Endothelial cell of umbilical vein (primary cell): ENCODE data around the gene CNIH4. TPM values are rescaled to one million over a fixed set of nuclear protein-coding genes. Genes with fewer than 3 reads are reported as not detected.

ENCODE experiments used
- BruUV-seq: library from RNA; stranded (reverse); fragments of 400-500 nt; replicated peaks from 2 replicates; lab custom pipeline; 2021; lab: Mats Ljungman, UMichigan
- CTCF ChIA-PET: fragments of 300-600, 350-600 bp; sonication (Branson Sonifier 250); formaldehyde crosslinking; loops from one replicate; lab custom pipeline; 2021; ENCODE audit warnings: antibody characterized with exemption, inconsistent platforms; lab: Charles Lee
- POLR2A ChIA-PET: fragments of 300-600, 350-600 bp; sonication (Branson Sonifier 250); formaldehyde crosslinking; loops from one replicate; lab custom pipeline; 2021; ENCODE audit warnings: antibody characterized with exemption, inconsistent platforms; lab: Charles Lee
- DNase-seq: peaks from one replicate; pipeline ENCODE4 v3.0.0-alpha.2; 2011; ENCODE audit warnings: low read depth, low spot score
- FAIRE-seq: peaks from 2 replicates; lab custom pipeline; 2011; peaks lifted over from hg19 to GRCh38; lab: Jason Lieb, UNC
- H2AFZ ChIP-seq: 2 replicates; pipeline ENCODE4 v1.6.0; 2012; ENCODE audit warnings: low read depth, low read length, control low read depth, inconsistent platforms
- H3K27ac ChIP-seq: 2 replicates; pipeline ENCODE4 v1.5.1; 2011; ENCODE audit warnings: low read depth, mild to moderate bottlenecking, control low read depth, low read length, moderate library complexity; ENCODE audit not compliant: insufficient read depth
- H3K27me3 ChIP-seq, 2 experiments: 2 replicates each; pipeline versions ENCODE4 v1.6.0 to v1.6.1; 2011; ENCODE audit warnings: low read length in 2 of 2, mixed read lengths in 1 of 2; ENCODE audit not compliant: control insufficient read depth in 2 of 2, insufficient read depth in 2 of 2
- H3K36me3 ChIP-seq, 2 experiments: 2 replicates in 1 of 2; 3 replicates in 1 of 2; pipeline ENCODE4 v1.5.1; 2011; ENCODE audit warnings: low read length in 2 of 2, mild to moderate bottlenecking in 1 of 2, moderate library complexity in 1 of 2; ENCODE audit not compliant: control insufficient read depth in 2 of 2, insufficient read depth in 2 of 2; ENCODE audit errors: extremely low read depth in 1 of 2
- H3K4me1 ChIP-seq: 3 replicates; pipeline ENCODE4 v1.5.1; 2011; ENCODE audit warnings: mild to moderate bottlenecking, low read length; ENCODE audit not compliant: control insufficient read depth, insufficient read depth; ENCODE audit errors: extremely low read depth
- H3K4me2 ChIP-seq: 2 replicates; pipeline ENCODE4 v1.6.1; 2011; ENCODE audit warnings: low read length, control low read depth, mixed read lengths; ENCODE audit not compliant: insufficient read depth
- H3K4me3 ChIP-seq, 3 experiments: fragments of 200-600 bp in 1 of 3; sonication (generic), shearing (Covaris generic) in 1 of 3; replicated peaks in 1 of 3; 2 replicates each; pipeline ENCODE4 v1.5.1; 2011 to 2016; ENCODE audit warnings: control low read depth in 3 of 3, low read length in 3 of 3, mild to moderate bottlenecking in 2 of 3, inconsistent platforms in 1 of 3, low read depth in 1 of 3, moderate library complexity in 1 of 3; ENCODE audit not compliant: insufficient read depth in 1 of 3
- H3K79me2 ChIP-seq: 2 replicates; pipeline ENCODE4 v1.6.0; 2012; ENCODE audit warnings: low read length, inconsistent platforms; ENCODE audit not compliant: control insufficient read depth, insufficient read depth
- H3K9ac ChIP-seq: replicated peaks from 2 replicates; pipeline ENCODE3; 2011; ENCODE audit warnings: low read length, control low read depth; ENCODE audit not compliant: insufficient read depth; ENCODE audit errors: extremely low read depth
- H3K9me1 ChIP-seq: replicated peaks from 3 replicates; pipeline ENCODE4 v1.6.0; 2011; ENCODE audit warnings: mild to moderate bottlenecking, low read length; ENCODE audit not compliant: control insufficient read depth, insufficient read depth; ENCODE audit errors: extremely low read depth
- H3K9me3 ChIP-seq: replicated peaks from 2 replicates; pipeline ENCODE4 v1.5.1; 2012; ENCODE audit warnings: low read length, inconsistent platforms; ENCODE audit not compliant: control insufficient read depth, insufficient read depth
- H4K20me1 ChIP-seq: replicated peaks from 2 replicates; pipeline ENCODE3; 2011; ENCODE audit warnings: mild to moderate bottlenecking, low read length; ENCODE audit not compliant: control insufficient read depth, insufficient read depth; ENCODE audit errors: extremely low read depth
- CTCF ChIP-seq, 2 donors: IDR thresholded peaks; 1 replicate in 1 of 2; 2 replicates in 1 of 2; pipeline ENCODE4 v1.5.1; 2011; ENCODE audit warnings: low read length in 2 of 2, mild to moderate bottlenecking in 2 of 2, moderate library complexity in 2 of 2, control low read depth in 1 of 2, inconsistent platforms in 1 of 2, low read depth in 1 of 2; ENCODE audit not compliant: insufficient read depth in 1 of 2; ENCODE audit errors: extremely low read depth in 1 of 2
- EZH2 ChIP-seq: IDR thresholded peaks from 2 replicates; pipeline ENCODE4 v1.6.1; 2012; ENCODE audit warnings: borderline replicate concordance, low read depth, mild to moderate bottlenecking, moderate library complexity, low read length, inconsistent platforms; ENCODE audit not compliant: severe bottlenecking
- FOS ChIP-seq: IDR thresholded peaks from 2 replicates; pipeline ENCODE4 v1.6.1; 2011; ENCODE audit warnings: mild to moderate bottlenecking, low read length, moderate library complexity, borderline replicate concordance; ENCODE audit not compliant: insufficient read depth
- GATA2 ChIP-seq: IDR thresholded peaks from 2 replicates; pipeline ENCODE4 v1.7.0; 2011; ENCODE audit warnings: low read depth, mild to moderate bottlenecking, moderate library complexity, mixed read lengths, low read length; ENCODE audit not compliant: insufficient read length, insufficient read depth
- JUN ChIP-seq: IDR thresholded peaks from 2 replicates; pipeline ENCODE4 v1.6.1; 2011; ENCODE audit warnings: borderline replicate concordance, low read depth; ENCODE audit not compliant: insufficient read length, insufficient read depth
- MYC ChIP-seq: IDR thresholded peaks from one replicate; pipeline ENCODE4 v1.6.1; 2011; ENCODE audit warnings: mild to moderate bottlenecking, low read depth, low read length
- POLR2A ChIP-seq: IDR thresholded peaks from 2 replicates; pipeline ENCODE4 v1.6.1; 2012; ENCODE audit warnings: low read depth, mild to moderate bottlenecking, control low read depth, low read length
- POLR2AphosphoS5 ChIP-seq: IDR thresholded peaks from 2 replicates; pipeline ENCODE4 v1.6.1; 2012; ENCODE audit warnings: low read depth, mild to moderate bottlenecking, control low read depth, low read length, moderate library complexity; ENCODE audit not compliant: insufficient read depth
- dilution Hi-C: fragments of 300-500 bp; cut with MboI; formaldehyde crosslinking; loops from one replicate; pipeline ENCODE4 v1.15.0; 2019; ENCODE audit warnings: low sequenced_read_pairs; ENCODE audit not compliant: extremely low pct_ligation_motif_present
- intact Hi-C: fragments of 100-400 bp; cut with micrococcal nuclease; formaldehyde crosslinking; loops from one replicate; pipeline ENCODE4 v1.10.0; 2022
- polyA plus RNA-seq, 4 experiments: library from polyadenylated mRNA; depleted of rRNA in 3 of 4; stranded (reverse) in 3 of 4; unstranded in 1 of 4; fragments of >200 nt; gene quantifications; 2 replicates each; pipeline versions ENCODE4 v1.2.1 to v1.2.3, GENCODE V29; 2011 to 2012; ENCODE audit warnings: missing spikeins in 1 of 4
- total RNA-seq: library from RNA; stranded (reverse); gene quantifications from 2 replicates; pipeline ENCODE4 v1.2.3, GENCODE V29; 2021
- TF ChIP-seq, protein P1 (sequence below): IDR thresholded peaks from 2 replicates; pipeline ENCODE4 v1.6.1; 2011; ENCODE audit not compliant: insufficient read depth, insufficient read length

The CNIH4 gene
- total and polyA plus RNA-seq, 2 donors (not counting 3 experiments of a cell fraction or from before 2014, with no cell fraction given) = 74.9 to 118 TPM

DNA sequence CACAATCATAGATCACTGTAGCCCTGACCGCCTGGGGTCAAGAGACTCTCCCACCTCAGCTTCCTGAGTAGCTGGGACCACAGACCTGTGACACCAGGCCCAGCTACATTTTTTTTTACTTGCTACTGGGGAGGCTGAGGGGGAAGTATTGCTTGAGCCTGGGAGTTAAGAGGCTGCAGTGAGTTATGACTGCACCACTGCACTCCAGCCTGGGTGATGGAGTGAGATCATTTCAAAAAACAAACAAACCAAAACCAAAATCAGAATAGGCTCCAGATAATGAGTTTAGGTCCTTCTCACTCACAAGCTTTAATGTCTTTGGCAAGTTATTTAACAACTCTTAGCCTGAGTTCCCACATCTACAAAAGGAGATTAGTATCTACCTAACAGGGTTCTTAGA lies 55.1 kb downstream of the CNIH4 start:
- no peak overlapping the region for H3K27ac ChIP-seq
- peaks cover 14 to 18% of the 10 kb centered on the region in 2 experiments for H3K36me3 ChIP-seq
- intact Hi-C loops (no loop called here), dilution Hi-C loops (no loop called here)
- ChIA-PET CTCF (interaction anchor here (0.7 to 1.8 kb wide), 3 partner anchors 40 to 511 kb away, joined by 3 to 11 read pairs (median 3); no protein-coding TSS in a partner anchor), POLR2A (interaction anchor here (0.5 kb wide), 1 partner anchor 1752 kb away, joined by 7 read pairs; no protein-coding TSS in a partner anchor)
- no TSS peak for BruUV-seq
- H2AFZ ChIP-seq = no peak overlapping the region
- no peaks in the 10 kb centered on the region for H4K20me1 ChIP-seq
- no peak for FAIRE-seq
- DNase-seq = no peak
- H3K27me3 ChIP-seq = no peaks in the 10 kb centered on the region
- H3K4me1 ChIP-seq = no peaks in the 10 kb centered on the region
- H3K79me2 ChIP-seq = peaks cover 2% of the 10 kb centered on the region
- no peak overlapping the region for H3K4me2 ChIP-seq
- no peaks in the 10 kb centered on the region for H3K9me1 ChIP-seq
- no peak overlapping the region for H3K4me3 ChIP-seq
- H3K9me3 ChIP-seq = no peaks in the 10 kb centered on the region
- TF ChIP-seq, protein P1, sequence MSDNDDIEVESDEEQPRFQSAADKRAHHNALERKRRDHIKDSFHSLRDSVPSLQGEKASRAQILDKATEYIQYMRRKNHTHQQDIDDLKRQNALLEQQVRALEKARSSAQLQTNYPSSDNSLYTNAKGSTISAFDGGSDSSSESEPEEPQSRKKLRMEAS = no peak
- TF ChIP-seq EZH2 = no peak
- no peak for TF ChIP-seq MYC
- TF ChIP-seq CTCF (IDR thresholded peaks at IDR 0.05; ENCODE audit: extremely low read depth in 1 of 2, insufficient read depth in 1 of 2, low read depth in 1 of 2, low read length in 2 of 2) = no peak
- TF ChIP-seq POLR2A = no peak
- no peak for TF ChIP-seq POLR2AphosphoS5
- TF ChIP-seq JUN = no peak
- no peak for TF ChIP-seq FOS
- TF ChIP-seq GATA2 = no peak
- H3K9ac ChIP-seq = no peak overlapping the region
